Neuronal stem cell (in vitro differentiated cells): ENCODE results near the gene ALKBH7.

Source experiments
- DNase-seq: peaks from one replicate; pipeline ENCODE4 v3.0.0-alpha.2; 2013; ENCODE audit warnings: low spot score
- H2AFZ ChIP-seq: one replicate; pipeline ENCODE4 v1.6.1; 2013; ENCODE audit warnings: mild to moderate bottlenecking, low read length, inconsistent platforms
- H2AK5ac ChIP-seq: 2 replicates; pipeline ENCODE4 v1.6.1; 2013; ENCODE audit warnings: low read depth, mild to moderate bottlenecking, inconsistent platforms, low read length, moderate library complexity, mixed read lengths
- H2BK120ac ChIP-seq: 2 replicates; pipeline ENCODE4 v1.6.1; 2013; ENCODE audit warnings: low read depth, mild to moderate bottlenecking, inconsistent platforms, low read length, moderate library complexity, mixed read lengths
- H2BK12ac ChIP-seq: one replicate; pipeline ENCODE4 v1.6.1; 2013; ENCODE audit warnings: low read length, inconsistent platforms
- H2BK15ac ChIP-seq: 2 replicates; pipeline ENCODE4 v1.6.1; 2013; ENCODE audit warnings: mild to moderate bottlenecking, low read length, inconsistent platforms, mixed read lengths
- H2BK5ac ChIP-seq: one replicate; pipeline ENCODE4 v1.6.1; 2013; ENCODE audit warnings: inconsistent platforms, mild to moderate bottlenecking, low read length, moderate library complexity
- H3K14ac ChIP-seq: one replicate; pipeline ENCODE4 v1.6.1; 2013; ENCODE audit warnings: low read length, inconsistent platforms
- H3K18ac ChIP-seq: 2 replicates; pipeline ENCODE4 v1.6.1; 2013; ENCODE audit warnings: low read length, inconsistent platforms
- H3K23ac ChIP-seq: 2 replicates; pipeline ENCODE4 v1.6.1; 2013; ENCODE audit warnings: low read depth, mild to moderate bottlenecking, mixed read lengths, low read length, inconsistent platforms; ENCODE audit not compliant: poor library complexity
- H3K27ac ChIP-seq: replicated peaks from 3 replicates; pipeline ENCODE4 v1.5.1; 2013; ENCODE audit warnings: low read length, inconsistent platforms
- H3K27me3 ChIP-seq, 3 experiments: 2 replicates each; pipeline ENCODE4 v1.6.1; 2013; ENCODE audit warnings: low read length in 3 of 3, mild to moderate bottlenecking in 2 of 3, inconsistent platforms in 1 of 3, low read depth in 1 of 3, mixed read lengths in 1 of 3, moderate library complexity in 1 of 3; ENCODE audit not compliant: control insufficient read depth in 3 of 3, insufficient read depth in 3 of 3
- H3K36me3 ChIP-seq, 2 donors: replicated peaks in 1 of 2; 2 replicates each; pipeline ENCODE4 v1.6.1; 2013; ENCODE audit warnings: low read length in 2 of 2; ENCODE audit not compliant: control insufficient read depth in 2 of 2, insufficient read depth in 2 of 2
- H3K4ac ChIP-seq: 2 replicates; pipeline ENCODE4 v1.6.1; 2013; ENCODE audit warnings: inconsistent platforms, mild to moderate bottlenecking, low read length, moderate library complexity
- H3K4me1 ChIP-seq, 2 donors: 1 replicate in 1 of 2; 2 replicates in 1 of 2; pipeline ENCODE4 v1.6.1; 2013; ENCODE audit warnings: low read length in 2 of 2, low read depth in 1 of 2; ENCODE audit not compliant: control insufficient read depth in 2 of 2, insufficient read depth in 1 of 2
- H3K4me2 ChIP-seq: one replicate; pipeline ENCODE4 v1.6.1; 2013; ENCODE audit warnings: mild to moderate bottlenecking, low read length, inconsistent platforms; ENCODE audit not compliant: insufficient read depth, poor library complexity, severe bottlenecking
- H3K4me3 ChIP-seq, 2 donors: 2 replicates each; pipeline ENCODE4 v1.5.1; 2013; ENCODE audit warnings: low read length in 2 of 2, mild to moderate bottlenecking in 2 of 2, inconsistent platforms in 1 of 2, moderate library complexity in 1 of 2
- H3K79me1 ChIP-seq: one replicate; pipeline ENCODE4 v1.6.1; 2013; ENCODE audit warnings: low read depth, mild to moderate bottlenecking, inconsistent platforms, low read length, moderate library complexity
- H3K9ac ChIP-seq: one replicate; pipeline ENCODE4 v1.6.1; 2013; ENCODE audit warnings: mild to moderate bottlenecking, low read depth, low read length, inconsistent platforms; ENCODE audit not compliant: poor library complexity
- H3K9me3 ChIP-seq, 2 donors: replicated peaks in 1 of 2; 2 replicates each; pipeline versions ENCODE3 to v1.6.1; 2013; ENCODE audit warnings: low read length in 2 of 2, mild to moderate bottlenecking in 2 of 2, inconsistent platforms in 1 of 2, low read depth in 1 of 2, mixed read lengths in 1 of 2, moderate library complexity in 1 of 2; ENCODE audit not compliant: control insufficient read depth in 2 of 2, insufficient read depth in 1 of 2
- H4K8ac ChIP-seq: one replicate; pipeline ENCODE4 v1.6.1; 2013; ENCODE audit warnings: low read depth, mild to moderate bottlenecking, inconsistent platforms, low read length, moderate library complexity
- H4K91ac ChIP-seq: one replicate; pipeline ENCODE4 v1.6.1; 2013; ENCODE audit warnings: low read length, low read depth, mild to moderate bottlenecking, inconsistent platforms; ENCODE audit not compliant: poor library complexity
- WGBS, 2 donors: extraction: QIAGEN DNeasy Blood & Tissue Kit; methylation state at CpG; one replicate each; pipeline ENCODE4 v1.1.7; 2013; ENCODE audit warnings: missing lambda C conversion rate in 2 of 2, mixed read lengths in 1 of 2; ENCODE audit not compliant: insufficient read length in 2 of 2, insufficient replicate concordance in 1 of 2; ENCODE audit errors: extremely low coverage in 2 of 2; 5-methylcytosine and 5-hydroxymethylcytosine counted together

ALKBH7 gene

DNA sequence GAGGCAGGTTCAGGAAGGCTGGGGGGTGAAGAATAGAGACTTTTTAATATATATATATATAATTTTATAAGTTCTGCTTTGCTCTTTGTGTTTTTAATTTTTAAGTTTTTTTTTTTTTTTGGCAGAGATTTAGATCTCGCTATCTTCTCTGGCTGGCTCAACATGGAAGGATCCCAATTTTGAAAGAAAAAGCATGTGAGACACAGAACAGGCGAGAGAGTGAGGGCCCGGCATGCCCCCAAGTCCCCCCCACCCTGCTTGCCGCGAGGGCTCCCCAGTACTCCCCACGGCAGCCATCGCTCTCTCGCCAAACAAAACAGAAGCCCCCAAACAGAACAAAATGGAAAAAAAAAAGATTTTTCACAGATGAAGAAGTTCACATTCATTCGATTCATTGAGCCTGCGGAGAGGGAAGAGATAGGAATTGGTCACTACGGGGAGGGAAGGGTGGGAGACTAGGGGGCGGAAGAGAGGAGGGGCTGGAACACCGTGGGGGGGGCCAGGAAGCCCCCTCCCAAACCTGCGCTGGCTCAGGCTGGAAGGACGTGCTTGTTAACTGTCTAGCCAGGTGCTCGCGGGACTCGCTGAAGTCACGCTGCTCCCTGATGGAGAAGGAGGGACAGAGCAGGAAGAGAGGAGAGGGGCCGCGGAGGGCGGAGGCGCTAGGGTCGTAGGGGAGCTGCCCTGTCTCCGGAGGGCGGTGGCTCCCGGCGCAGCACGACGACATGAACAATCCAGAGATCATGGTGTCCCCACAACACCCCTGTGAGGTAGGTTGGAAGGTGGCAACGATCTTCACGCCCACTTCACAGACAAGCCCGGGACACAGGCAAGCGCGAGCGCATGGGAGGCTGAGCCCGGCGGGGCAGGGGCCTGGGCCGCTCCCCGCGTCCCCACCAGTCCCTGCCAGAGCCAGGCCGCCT, 41.4 kb downstream of the ALKBH7 start:
- H2BK12ac ChIP-seq = no peak overlapping the region
- no peak overlapping the region for H3K4me3 ChIP-seq
- no peak overlapping the region for H2BK5ac ChIP-seq
- H3K9ac ChIP-seq = no peak overlapping the region
- H3K27ac ChIP-seq = no peak overlapping the region
- no CpG with 5 or more reads among the region's 42 CpGs for WGBS, 2 donors
- peaks cover 33% of the 10 kb centered on the region for H3K79me1 ChIP-seq
- no peak overlapping the region for H3K4me2 ChIP-seq
- peak overlapping the region; percentile 87 for H3K23ac ChIP-seq
- H3K4ac ChIP-seq = no peak overlapping the region
- H3K14ac ChIP-seq = no peak overlapping the region
- H4K91ac ChIP-seq = no peak overlapping the region
- no peak overlapping the region for H2AK5ac ChIP-seq
- H3K36me3 ChIP-seq = peaks cover 44 to 65% of the 10 kb centered on the region in 2 donors
- H3K18ac ChIP-seq = no peak overlapping the region
- H3K27me3 ChIP-seq = no peaks in the 10 kb centered on the region
- H2AFZ ChIP-seq = no peak overlapping the region
- no peaks in the 10 kb centered on the region for H3K4me1 ChIP-seq
- no peak for DNase-seq
- no peak overlapping the region for H2BK15ac ChIP-seq
- no peak overlapping the region for H4K8ac ChIP-seq
- no peaks in the 10 kb centered on the region for H3K9me3 ChIP-seq
- no peak overlapping the region for H2BK120ac ChIP-seq

DNA sequence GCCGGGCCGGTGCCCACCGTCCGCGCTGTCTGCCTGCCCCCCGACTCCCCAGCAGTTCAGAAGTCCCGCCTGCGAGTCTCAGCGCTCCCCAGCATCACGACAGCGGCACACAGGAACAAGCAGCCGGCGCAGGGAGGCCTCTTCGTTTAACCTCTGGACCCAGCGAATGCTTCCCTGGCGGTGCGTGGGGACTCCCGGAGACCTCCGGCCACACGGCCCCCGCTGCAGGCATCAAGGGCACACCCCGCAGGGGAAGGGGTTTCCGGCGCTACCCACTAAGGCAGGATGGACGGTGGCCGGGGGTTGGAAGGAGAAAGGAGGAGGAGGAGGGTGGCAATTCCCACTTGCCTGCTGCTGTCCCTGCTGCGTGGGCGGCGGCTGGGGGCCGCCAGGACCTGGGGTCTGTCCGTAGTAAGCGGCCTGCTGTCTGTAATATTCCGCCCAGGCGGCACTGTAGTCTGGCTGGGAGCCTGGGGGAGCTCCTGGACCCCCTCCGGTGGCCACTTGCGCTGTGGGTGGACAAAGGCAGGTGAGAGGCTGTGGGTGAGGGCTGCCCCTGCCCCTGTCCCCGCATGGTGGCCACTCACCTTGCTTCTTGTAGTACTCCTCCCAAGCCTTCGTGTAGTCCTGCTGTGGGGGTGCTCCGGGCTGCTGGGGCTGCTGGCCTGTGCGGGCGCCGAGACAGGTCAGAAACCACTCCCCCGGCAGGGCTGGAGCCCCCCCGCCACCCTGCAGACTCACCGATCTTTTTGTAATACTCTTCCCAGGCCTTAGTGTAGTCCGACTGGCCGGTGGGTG, 42.4 kb downstream of the ALKBH7 start:
- H3K14ac ChIP-seq = no peak overlapping the region
- no peaks in the 10 kb centered on the region for H3K4me1 ChIP-seq
- H2BK120ac ChIP-seq = no peak overlapping the region
- no peak overlapping the region for H3K4me2 ChIP-seq
- H2BK5ac ChIP-seq = no peak overlapping the region
- no peak overlapping the region for H3K18ac ChIP-seq
- H2BK15ac ChIP-seq = no peak overlapping the region
- H3K27me3 ChIP-seq = no peaks in the 10 kb centered on the region
- H2AK5ac ChIP-seq = no peak overlapping the region
- H3K9me3 ChIP-seq = no peaks in the 10 kb centered on the region
- H3K9ac ChIP-seq = no peak overlapping the region
- DNase-seq = no peak
- peaks cover 33% of the 10 kb centered on the region for H3K79me1 ChIP-seq
- peak overlapping the region; percentile 41 for H2BK12ac ChIP-seq
- peak overlapping the region; percentile 43 for H4K8ac ChIP-seq
- no peak overlapping the region for H3K4ac ChIP-seq
- H3K4me3 ChIP-seq = no peak overlapping the region
- WGBS, 2 donors = no CpG with 5 or more reads among the region's 47 CpGs
- H3K27ac ChIP-seq = no peak overlapping the region
- H2AFZ ChIP-seq = no peak overlapping the region
- no peak overlapping the region for H4K91ac ChIP-seq
- H3K36me3 ChIP-seq = peaks cover 53 to 75% of the 10 kb centered on the region in 2 donors
- H3K23ac ChIP-seq = no peak overlapping the region

DNA sequence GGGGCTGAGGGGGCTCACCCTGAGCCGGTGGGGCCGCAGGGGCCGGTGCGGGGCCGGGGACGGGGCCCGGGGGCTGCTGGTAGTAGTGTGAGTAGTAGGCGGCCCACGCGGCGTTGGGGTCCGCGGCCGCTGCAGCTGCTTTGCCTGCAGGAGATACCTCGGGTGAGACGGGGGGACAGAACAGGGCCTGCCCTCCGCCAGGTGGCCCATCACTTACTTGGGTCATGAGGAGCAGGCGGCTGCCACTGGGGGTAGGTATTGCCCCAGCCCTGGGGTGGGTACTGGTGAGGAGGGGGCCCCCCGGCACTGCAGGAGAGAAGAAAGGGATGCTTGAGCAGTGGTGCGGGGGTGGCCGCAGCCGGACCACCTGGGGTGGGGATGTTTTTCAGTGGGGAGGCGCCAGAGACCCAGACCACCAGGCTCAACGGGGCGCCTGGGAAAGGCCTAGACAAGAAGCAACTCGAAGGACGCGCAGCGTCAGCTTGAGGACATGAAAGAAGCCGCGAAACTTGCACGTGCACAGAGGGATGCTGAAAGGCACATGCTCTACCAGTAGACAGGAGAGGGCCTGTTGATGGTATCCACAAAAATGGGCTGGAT, 43.1 kb downstream of the ALKBH7 start:
- Histone ChIP-seq H2AK5ac (no peak overlapping the region), H3K14ac (no peak overlapping the region), H2BK5ac (no peak overlapping the region), H3K27ac (no peak overlapping the region), H2BK120ac (no peak overlapping the region), H3K79me1 (peaks cover 38% of the 10 kb centered on the region), H3K23ac (no peak overlapping the region), H3K9ac (no peak overlapping the region), H3K18ac (no peak overlapping the region), H4K8ac (no peak overlapping the region), H3K4me3 (no peak overlapping the region), H3K4me1 (no peaks in the 10 kb centered on the region), H3K4me2 (no peak overlapping the region), H2BK12ac (no peak overlapping the region), H3K4ac (no peak overlapping the region), H4K91ac (no peak overlapping the region), H3K36me3 (peaks cover 59 to 82% of the 10 kb centered on the region in 2 donors), H2BK15ac (no peak overlapping the region), H3K9me3 (no peaks in the 10 kb centered on the region), H2AFZ (no peak overlapping the region), H3K27me3 (no peaks in the 10 kb centered on the region)
- no CpG with 5 or more reads among the region's 32 CpGs for WGBS, 2 donors
- DNase-seq = no peak
